RWPE2 (cell line): ENCODE data around the gene TUFT1.
A peak's percentile ranks its signal among the peaks of the same experiment; 100 is the strongest.

ENCODE experiments used
- ATAC-seq: fragments of 200-7000 bp; cut with Tn5 transposase; 3 replicates; pipeline ENCODE4 v1.9.1; 2021; ENCODE audit warnings: low read depth
- DNase-seq: peaks from one replicate; pipeline ENCODE4 v3.0.0-alpha.2; 2020; ENCODE audit warnings: low spot score
- H3K27ac ChIP-seq: fragments of 450-650 bp; 2 replicates; pipeline ENCODE4 v1.5.1; 2017; ENCODE audit warnings: mild to moderate bottlenecking; ENCODE audit not compliant: poor library complexity, severe bottlenecking
- H3K27me3 ChIP-seq: fragments of 250-450 bp; sonication (Bioruptor Pico); 2 replicates; pipeline ENCODE4 v1.5.1; 2021; ENCODE audit warnings: mild to moderate bottlenecking, moderate library complexity; ENCODE audit not compliant: insufficient read depth, poor library complexity, severe bottlenecking
- H3K36me3 ChIP-seq: fragments of 250-450 bp; sonication (Bioruptor Pico); 2 replicates; pipeline ENCODE4 v1.5.1; 2020; ENCODE audit warnings: low read depth, mild to moderate bottlenecking, moderate library complexity
- H3K4me1 ChIP-seq: fragments of 250-450 bp; sonication (Bioruptor Pico); 2 replicates; pipeline ENCODE4 v1.5.1; 2021; ENCODE audit warnings: mild to moderate bottlenecking, moderate library complexity; ENCODE audit not compliant: insufficient read depth, poor library complexity, severe bottlenecking
- H3K4me3 ChIP-seq: fragments of 250-450 bp; sonication (Bioruptor Pico); 2 replicates; pipeline ENCODE4 v1.5.1; 2021; ENCODE audit warnings: mild to moderate bottlenecking, moderate library complexity; ENCODE audit not compliant: severe bottlenecking
- H3K9me3 ChIP-seq: fragments of 250-450 bp; sonication (Bioruptor Pico); 2 replicates; pipeline ENCODE4 v1.5.1; 2021; ENCODE audit warnings: mild to moderate bottlenecking, moderate library complexity; ENCODE audit not compliant: severe bottlenecking
- CTCF ChIP-seq: fragments of 450-650 bp; IDR thresholded peaks from one replicate; pipeline ENCODE4 v1.5.1; 2017; ENCODE audit warnings: mild to moderate bottlenecking, moderate library complexity; ENCODE audit not compliant: poor library complexity, severe bottlenecking

TUFT1 gene

GRCh38 chr1:151581451-151581850 is 41.3 kb downstream of the TUFT1 start:
- Histone ChIP-seq H3K27ac (peak overlapping the region; percentile 83), H3K4me1 (peaks cover 40% of the 10 kb centered on the region), H3K9me3 (no peaks in the 10 kb centered on the region), H3K4me3 (no peak overlapping the region), H3K27me3 (no peaks in the 10 kb centered on the region), H3K36me3 (peaks cover 68% of the 10 kb centered on the region)
- no peak for TF ChIP-seq CTCF
- ATAC-seq (no peak), DNase-seq (no peak)

GRCh38 chr1:151581921-151582320 is 41.8 kb downstream of the TUFT1 start:
- TF ChIP-seq CTCF, result no peak
- ATAC-seq (no peak), DNase-seq (no peak)
- Histone ChIP-seq H3K4me3 (no peak overlapping the region), H3K36me3 (peaks cover 63% of the 10 kb centered on the region), H3K4me1 (peaks cover 44% of the 10 kb centered on the region), H3K27me3 (no peaks in the 10 kb centered on the region), H3K9me3 (no peaks in the 10 kb centered on the region), H3K27ac (peak overlapping the region; percentile 83)

- Histone ChIP-seq H3K27ac (peak overlapping the region; percentile 83), H3K36me3 (peaks cover 45% of the 10 kb centered on the region)
- no peak; the same call in 2 of the 3 replicates for ATAC-seq
These were observed 43.7 kb downstream of the TUFT1 start for GRCh38 chr1:151583796-151584195.

GRCh38 chr1:151584278-151584677 is 44.2 kb downstream of the TUFT1 start:
- TF ChIP-seq CTCF, result no peak
- Histone ChIP-seq H3K9me3 (no peaks in the 10 kb centered on the region), H3K4me1 (peaks cover 36% of the 10 kb centered on the region), H3K36me3 (peaks cover 40% of the 10 kb centered on the region), H3K27me3 (no peaks in the 10 kb centered on the region), H3K4me3 (no peak overlapping the region), H3K27ac (peak overlapping the region; percentile 83)
- DNase-seq, result no peak
- ATAC-seq, result 0 out of 3 replicates have a peak, but pooled peaks have one; percentile 6

More at GRCh38 chr1:151583796-151584195, 43.7 kb downstream of the TUFT1 start:
- Histone ChIP-seq H3K27me3 (no peaks in the 10 kb centered on the region), H3K4me1 (peaks cover 41% of the 10 kb centered on the region), H3K9me3 (no peaks in the 10 kb centered on the region), H3K4me3 (no peak overlapping the region)
- DNase-seq, result no peak
- TF ChIP-seq CTCF, result no peak

GRCh38 chr1:151584780-151585179 is 44.7 kb downstream of the TUFT1 start:
- Histone ChIP-seq H3K9me3 (no peaks in the 10 kb centered on the region), H3K36me3 (peaks cover 35% of the 10 kb centered on the region), H3K27ac (peak overlapping the region; percentile 83), H3K4me1 (peaks cover 34% of the 10 kb centered on the region), H3K27me3 (no peaks in the 10 kb centered on the region), H3K4me3 (no peak overlapping the region)
- ATAC-seq, result no peak
- TF ChIP-seq CTCF, result no peak
- no peak for DNase-seq
